ENCODE results near the gene CDC42BPB. TPM values are rescaled to one million over a fixed set of nuclear protein-coding genes. Genes with fewer than 3 reads are reported as not detected.

CDC42BPB gene
- polyA plus RNA-seq, 1 of the 3 experiments (the other 2 are of a cell fraction), result 61.6 TPM

- no peak for TF ChIP-seq CTCF (IDR thresholded peaks at IDR 0.05)
- no peak for TF ChIP-seq ZBTB33 (IDR thresholded peaks at IDR 0.05; ENCODE audit: borderline replicate concordance, low read depth)
- TF ChIP-seq ELF1 (IDR thresholded peaks at IDR 0.05), result no peak
- no peak for TF ChIP-seq JUND (IDR thresholded peaks at IDR 0.05)
- no peak for TF ChIP-seq FOXM1 (IDR thresholded peaks at IDR 0.05; ENCODE audit: low read depth)
- no peak for TF ChIP-seq IRF3 (IDR thresholded peaks at IDR 0.05; ENCODE audit: low read depth, low read length)
- TF ChIP-seq PBX3 (IDR thresholded peaks at IDR 0.05), result no peak
- no peak for TF ChIP-seq YY1 (IDR thresholded peaks at IDR 0.05; ENCODE audit: low read depth)
- TF ChIP-seq GABPA (IDR thresholded peaks at IDR 0.05; ENCODE audit: low read depth), result no peak
- no peak for TF ChIP-seq NRF1 (IDR thresholded peaks at IDR 0.05; ENCODE audit: low read depth, low read length)
- TF ChIP-seq USF1 (IDR thresholded peaks at IDR 0.05; ENCODE audit: borderline replicate concordance, low read depth), result no peak
- TF ChIP-seq EZH2phosphoT487 (IDR thresholded peaks at IDR 0.05; ENCODE audit: borderline replicate concordance, low read depth), result no peak
- TF ChIP-seq SMC3 (IDR thresholded peaks at IDR 0.05; ENCODE audit: low read depth, low read length), result no peak
- no peak for TF ChIP-seq MAX (IDR thresholded peaks at IDR 0.05; ENCODE audit: low read depth)
- TF ChIP-seq RCOR1 (IDR thresholded peaks at IDR 0.05; ENCODE audit: low read length), result no peak
- Histone ChIP-seq H2AFZ (ENCODE audit: low read depth) (no peak overlapping the region), H3K9me3 (no peaks in the 10 kb centered on the region), H3K4me1 (ENCODE audit: control insufficient read depth in 1 of 2, insufficient read depth in 2 of 2, low read depth in 1 of 2, low read length in 1 of 2) (peaks cover 0 to 4% of the 10 kb centered on the region in 2 experiments; a peak in 1 of 4 replicates), H3K9ac (no peak overlapping the region), H3K27me3 (ENCODE audit: insufficient read depth) (peaks cover 12% of the 10 kb centered on the region), H3K27ac (ENCODE audit: low read depth in 2 of 2, low read length in 1 of 2) (no peak overlapping the region), H4K20me1 (ENCODE audit: insufficient read depth) (no peaks in the 10 kb centered on the region), H3K79me2 (ENCODE audit: insufficient read depth) (no peaks in the 10 kb centered on the region), H3K36me3 (replicated peaks in 1 of 2; ENCODE audit: control insufficient read depth in 1 of 2, insufficient read depth in 2 of 2, low read length in 1 of 2) (no peaks in the 10 kb centered on the region), H3F3A (replicated peaks; ENCODE audit: insufficient read depth) (no peaks in the 10 kb centered on the region), H3K9me2 (no peaks in the 10 kb centered on the region), H3K4me2 (no peak overlapping the region), H3K4me3 (ENCODE audit: low read depth in 2 of 2, low read length in 1 of 2) (no peak overlapping the region)
- 42% methylated on average over 4 of the region's 8 CpGs for WGBS (ENCODE audit: low lambda C conversion rate)
- no peak for DNase-seq
- ChIA-PET CTCF (interaction anchor here (0.9 to 6.3 kb wide), 7 partner anchors 9 to 205 kb away, joined by 3 to 69 read pairs (median 7); no protein-coding TSS in a partner anchor), POLR2A (interaction anchor here (0.6 kb wide), 1 partner anchor 97 kb away, joined by 3 read pairs; no protein-coding TSS in a partner anchor)
Observed at GRCh38 chr14:103086771-103087342, 29.5 kb upstream of the CDC42BPB start.
